CD4-positive, alpha-beta T cell treated with Interleukin-12 subunit alpha and Interleukin-12 subunit beta, for 1 hour (primary cell): Measurements from ENCODE around the gene STON1.
"Not testable (repeated sequence)": the region's sequence is repeated elsewhere in the genome, so short reads cannot be mapped to it uniquely, and the experiment has no call there.

ENCODE experiments used
- DNase-seq: peaks from one replicate; pipeline ENCODE4 v3.0.0-alpha.2; 2020

Gene STON1

GRCh38 chr2:48622691-48623090 lies 92.7 kb downstream of the STON1 start:
- DNase-seq, result not testable (repeated sequence)

GRCh38 chr2:48624696-48625095 lies 94.7 kb downstream of the STON1 start:
- DNase-seq, result no peak

GRCh38 chr2:48626047-48626446 lies 96.1 kb downstream of the STON1 start:
- no peak for DNase-seq

GRCh38 chr2:48633143-48633542 lies 103.2 kb downstream of the STON1 start:
- DNase-seq, result no peak

- no peak for DNase-seq
These were observed 105.8 kb downstream of the STON1 start for GRCh38 chr2:48635786-48636185.

GRCh38 chr2:48638261-48638660 lies 108.3 kb downstream of the STON1 start:
- no peak for DNase-seq
